HepG2 (cell line): ENCODE measurements around the gene KLHDC4. TPM values are rescaled to one million over a fixed set of nuclear protein-coding genes. Genes with fewer than 3 reads are reported as not detected.

Experiments
- ATAC-seq: fragments of 200-7000 bp; cut with Tn5 transposase; 3 replicates; pipeline ENCODE4 v1.9.1; 2020; ENCODE audit warnings: mild to moderate bottlenecking, moderate library complexity
- BruUV-seq: library from RNA; stranded (reverse); fragments of 400-500 nt; replicated peaks from 2 replicates; lab custom pipeline; 2021; lab: Mats Ljungman, UMichigan
- CTCF ChIA-PET: fragments of 300-600 bp; formaldehyde crosslinking; extraction: SDS; loops from one replicate; lab custom pipeline; 2021; ENCODE audit warnings: low total read pairs, inconsistent platforms, low intra/inter-chr PET ratio; lab: Yijun Ruan, JAX
- POLR2A ChIA-PET: fragments of 350-600 bp; sonication (Branson Sonifier 250); formaldehyde crosslinking; loops from one replicate; lab custom pipeline; 2020; ENCODE audit warnings: antibody characterized with exemption, inconsistent platforms; lab: Yijun Ruan, JAX
- DNase-seq: peaks from one replicate; pipeline ENCODE4 v3.0.0-alpha.2; 2015; ENCODE audit warnings: low spot score
- FAIRE-seq: peaks from 3 replicates; lab custom pipeline; 2011; peaks lifted over from hg19 to GRCh38; lab: Jason Lieb, UNC
- H2AFZ ChIP-seq: one replicate; pipeline ENCODE4 v1.6.1; 2011; ENCODE audit warnings: low read length, inconsistent platforms
- H3K27ac ChIP-seq: fragments of 300-600 bp; 3 replicates; pipeline ENCODE4 v1.8.0; 2011; ENCODE audit warnings: mixed run types, mild to moderate bottlenecking, mixed read lengths, low read length, inconsistent platforms; ENCODE audit not compliant: insufficient read depth; ENCODE audit errors: extremely low read length
- H3K27me3 ChIP-seq, 2 experiments: fragments of 200-600 bp in 1 of 2; 2 replicates in 1 of 2; 3 replicates in 1 of 2; pipeline versions ENCODE4 v1.6.0 to v1.8.0; 2011; ENCODE audit warnings: low read length in 2 of 2, mild to moderate bottlenecking in 2 of 2, moderate library complexity in 2 of 2, inconsistent platforms in 1 of 2; ENCODE audit not compliant: insufficient read depth in 2 of 2, control insufficient read depth in 1 of 2
- H3K36me3 ChIP-seq, 2 experiments: fragments of 200-600 bp in 1 of 2; replicated peaks in 1 of 2; 2 replicates in 1 of 2; 3 replicates in 1 of 2; pipeline versions ENCODE4 v1.5.1 to v1.8.0; 2011; ENCODE audit warnings: low read length in 2 of 2, inconsistent platforms in 1 of 2; ENCODE audit not compliant: insufficient read depth in 2 of 2, control insufficient read depth in 1 of 2
- H3K4me1 ChIP-seq: 2 replicates; pipeline ENCODE4 v1.5.1; 2012; ENCODE audit warnings: low read length, inconsistent platforms; ENCODE audit not compliant: insufficient read depth
- H3K4me2 ChIP-seq: 2 replicates; pipeline ENCODE4 v1.6.0; 2011; ENCODE audit warnings: low read depth, low read length, inconsistent platforms
- H3K4me3 ChIP-seq, 3 experiments: fragments of 200-600 bp in 1 of 3; sonication (generic), shearing (Covaris generic) in 1 of 3; replicated peaks in 1 of 3; 2 replicates each; pipeline ENCODE4 v1.5.1; 2011 to 2016; ENCODE audit warnings: low read length in 3 of 3, inconsistent platforms in 2 of 3, low read depth in 2 of 3, mild to moderate bottlenecking in 2 of 3, control low read depth in 1 of 3, mixed read lengths in 1 of 3; ENCODE audit not compliant: insufficient read depth in 1 of 3
- H3K79me2 ChIP-seq: one replicate; pipeline ENCODE4 v1.6.1; 2011; ENCODE audit warnings: low read length, inconsistent platforms; ENCODE audit not compliant: insufficient read depth
- H3K9ac ChIP-seq: 2 replicates; pipeline ENCODE4 v1.6.0; 2011; ENCODE audit warnings: mild to moderate bottlenecking, low read depth, low read length, inconsistent platforms; ENCODE audit not compliant: insufficient read depth
- H3K9me3 ChIP-seq: 2 replicates; pipeline ENCODE4 v1.5.1; 2012; ENCODE audit warnings: mild to moderate bottlenecking, low read length
- H4K20me1 ChIP-seq: 2 replicates; pipeline ENCODE4 v1.6.0; 2011; ENCODE audit warnings: inconsistent platforms, mild to moderate bottlenecking, low read length, moderate library complexity; ENCODE audit not compliant: insufficient read depth
- EZH2 ChIP-seq: conservative IDR thresholded peaks from 2 replicates; pipeline ENCODE4 v1.6.1; 2012; ENCODE audit warnings: mild to moderate bottlenecking, low read depth, low read length, moderate library complexity
- ISL2 ChIP-seq: sonication (generic); formaldehyde crosslinking; IDR thresholded peaks from 2 replicates; pipeline ENCODE4 v1.5.0; 2020; ENCODE audit warnings: missing genetic modification reagents
- MIER2 ChIP-seq: IDR thresholded peaks from 2 replicates; pipeline ENCODE4 v1.6.1; 2016; ENCODE audit warnings: missing biosample characterization, missing genetic modification reagents
- NFE2L2 ChIP-seq: fragments of 150-350 bp; IDR thresholded peaks from 2 replicates; pipeline ENCODE4 v1.6.1; 2014; ENCODE audit warnings: low read length
- TP53 ChIP-seq: sonication (generic); formaldehyde crosslinking; conservative IDR thresholded peaks from 2 replicates; pipeline ENCODE4 v1.4.0; 2020; ENCODE audit warnings: missing genetic modification reagents
- ZBTB42 ChIP-seq: sonication (generic); formaldehyde crosslinking; IDR thresholded peaks from 2 replicates; pipeline ENCODE4 v1.5.0; 2020; ENCODE audit warnings: mild to moderate bottlenecking, missing genetic modification reagents
- ZNF253 ChIP-seq: sonication (generic); formaldehyde crosslinking; IDR thresholded peaks from 2 replicates; pipeline ENCODE4 v1.8.0; 2022; ENCODE audit warnings: mild to moderate bottlenecking, missing genetic modification reagents, borderline replicate concordance
- ZNF331 ChIP-seq: sonication (generic); formaldehyde crosslinking; IDR thresholded peaks from 2 replicates; pipeline ENCODE4 v1.4.0; 2020; ENCODE audit warnings: missing genetic modification reagents
- ZNF484 ChIP-seq: sonication (generic); formaldehyde crosslinking; IDR thresholded peaks from 2 replicates; pipeline ENCODE4 v1.5.1; 2020; ENCODE audit warnings: mild to moderate bottlenecking, low read depth, missing genetic modification reagents, borderline replicate concordance
- ZNF737 ChIP-seq: sonication (generic); formaldehyde crosslinking; IDR thresholded peaks from 2 replicates; pipeline ENCODE4 v1.5.0; 2020; ENCODE audit warnings: missing genetic modification reagents, mild to moderate bottlenecking, borderline replicate concordance
- ZNF788 ChIP-seq: sonication (generic); formaldehyde crosslinking; IDR thresholded peaks from 2 replicates; pipeline ENCODE4 v1.5.0; 2020; ENCODE audit warnings: mild to moderate bottlenecking, missing genetic modification reagents, borderline replicate concordance
- ZSCAN21 ChIP-seq: sonication (generic); formaldehyde crosslinking; IDR thresholded peaks from 2 replicates; pipeline ENCODE4 v1.8.0; 2022; ENCODE audit warnings: mild to moderate bottlenecking, missing genetic modification reagents, moderate library complexity, borderline replicate concordance
- WGBS: methylation state at CpG from one replicate; pipeline ENCODE4 v1.1.6; 2017; ENCODE audit warnings: low lambda C conversion rate; 5-methylcytosine and 5-hydroxymethylcytosine counted together
- in situ Hi-C: cut with HindIII; loops from 2 replicates; pipeline ENCODE4 v1.10.0; 2017; ENCODE audit warnings: low pct_unique_long_range_greater_than_20kb; ENCODE audit not compliant: extremely low pct_ligation_motif_present
- intact Hi-C: fragments of 100-400 bp; cut with micrococcal nuclease; formaldehyde crosslinking; loops from one replicate; pipeline ENCODE4 v1.10.0; 2022; ENCODE audit not compliant: unreplicated experiment
- polyA plus RNA-seq, 8 experiments: library from polyadenylated mRNA; depleted of rRNA in 3 of 8; stranded (reverse) in 7 of 8; unstranded in 1 of 8; fragments of >200 nt; fragmentation: Illumina TruSeq in 4 of 8; extraction: Trizol in 4 of 8; gene quantifications; 2 replicates each; pipeline versions ENCODE4 v1.2.1 to v1.2.3, GENCODE V29; 2011 to 2016; ENCODE audit warnings: low read depth in 4 of 8, missing spikeins in 1 of 8, mixed read lengths in 1 of 8; ENCODE audit not compliant: insufficient read depth in 1 of 8
- total RNA-seq, 5 experiments: library from RNA; depleted of rRNA; stranded (reverse); fragments of >200 nt; fragmentation: Illumina TruSeq; extraction: Trizol; gene quantifications; 2 replicates each; pipeline ENCODE4 v1.2.3, GENCODE V29; 2016; ENCODE audit warnings: low read depth in 1 of 5
- TF ChIP-seq, protein P1 (sequence below): sonication (generic); formaldehyde crosslinking; IDR thresholded peaks from 2 replicates; pipeline ENCODE4 v1.4.0; 2020; ENCODE audit warnings: missing genetic modification reagents
- TF ChIP-seq, protein P2 (sequence below): sonication (generic); formaldehyde crosslinking; IDR thresholded peaks from 2 replicates; pipeline ENCODE4 v1.5.0; 2020; ENCODE audit warnings: missing genetic modification reagents
- TF ChIP-seq, protein P3 (sequence below): sonication (generic); formaldehyde crosslinking; IDR thresholded peaks from 2 replicates; pipeline ENCODE4 v1.8.1; 2023; ENCODE audit warnings: missing genetic modification reagents, mild to moderate bottlenecking, borderline replicate concordance
- TF ChIP-seq, protein P4 (sequence below): sonication (generic); formaldehyde crosslinking; IDR thresholded peaks from 2 replicates; pipeline ENCODE4 v1.5.0; 2020; ENCODE audit warnings: missing genetic modification reagents
- TF ChIP-seq, protein P5 (sequence below): sonication (generic); formaldehyde crosslinking; IDR thresholded peaks from 2 replicates; pipeline ENCODE4 v1.9.0; 2021; ENCODE audit warnings: missing genetic modification reagents, borderline replicate concordance

Gene KLHDC4
- total and polyA plus RNA-seq, 2 of the 13 experiments (the other 11 are each of a cell fraction or from before 2014, with no cell fraction given), result 18.7 to 31.8 TPM

DNA sequence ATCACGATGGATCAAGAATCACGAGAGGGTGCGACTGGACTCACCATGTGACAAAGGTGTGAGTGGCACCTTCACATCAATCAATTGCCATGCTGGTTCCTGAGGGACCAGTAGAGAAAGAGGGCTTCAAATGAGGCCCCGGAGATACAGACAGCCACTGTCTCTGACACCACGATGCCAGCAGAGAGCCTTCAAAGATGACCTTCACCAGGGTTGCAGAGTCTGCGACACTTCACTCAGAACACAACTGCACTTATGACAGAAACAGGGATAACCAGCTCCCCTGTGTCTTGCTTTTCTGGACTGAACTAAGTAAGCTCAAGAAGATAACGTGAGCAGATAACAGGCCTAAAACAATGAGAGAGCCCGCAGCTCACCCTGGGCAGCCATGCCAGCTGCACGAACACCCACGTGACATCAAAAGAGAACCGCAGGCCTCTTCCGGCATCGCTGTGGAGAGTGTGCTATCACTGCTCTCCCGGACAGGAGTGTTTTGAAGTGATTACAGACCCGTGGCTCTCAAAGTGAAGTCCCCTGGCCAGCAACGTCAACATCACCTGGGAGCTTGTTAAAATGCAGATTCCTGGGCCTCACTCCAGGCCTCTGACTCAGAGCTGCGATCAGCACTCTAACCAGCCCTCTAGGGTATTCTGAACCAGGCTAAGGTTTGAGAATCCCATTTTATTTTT is 36.4 kb downstream of the KLHDC4 start:
- no peak for TF ChIP-seq ZNF253
- TF ChIP-seq, protein P1, sequence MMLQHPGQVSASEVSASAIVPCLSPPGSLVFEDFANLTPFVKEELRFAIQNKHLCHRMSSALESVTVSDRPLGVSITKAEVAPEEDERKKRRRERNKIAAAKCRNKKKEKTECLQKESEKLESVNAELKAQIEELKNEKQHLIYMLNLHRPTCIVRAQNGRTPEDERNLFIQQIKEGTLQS, result no peak
- no peak for TF ChIP-seq ZBTB42
- no peak for TF ChIP-seq ZSCAN21 (CRISPR knock-in tag)
- no peak for TF ChIP-seq ZNF788 (CRISPR knock-in tag)
- no peak for TF ChIP-seq TP53 (CRISPR knock-in tag)
- TF ChIP-seq, protein P2, sequence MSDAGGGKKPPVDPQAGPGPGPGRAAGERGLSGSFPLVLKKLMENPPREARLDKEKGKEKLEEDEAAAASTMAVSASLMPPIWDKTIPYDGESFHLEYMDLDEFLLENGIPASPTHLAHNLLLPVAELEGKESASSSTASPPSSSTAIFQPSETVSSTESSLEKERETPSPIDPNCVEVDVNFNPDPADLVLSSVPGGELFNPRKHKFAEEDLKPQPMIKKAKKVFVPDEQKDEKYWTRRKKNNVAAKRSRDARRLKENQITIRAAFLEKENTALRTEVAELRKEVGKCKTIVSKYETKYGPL (CRISPR knock-in tag), result no peak
- TF ChIP-seq ZNF737 (CRISPR knock-in tag), result no peak
- no peak for TF ChIP-seq ZNF331 (CRISPR knock-in tag)
- no peak for TF ChIP-seq MIER2
- TF ChIP-seq, protein P3, sequence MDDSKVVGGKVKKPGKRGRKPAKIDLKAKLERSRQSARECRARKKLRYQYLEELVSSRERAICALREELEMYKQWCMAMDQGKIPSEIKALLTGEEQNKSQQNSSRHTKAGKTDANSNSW (CRISPR knock-in tag), result no peak
- TF ChIP-seq, protein P4, sequence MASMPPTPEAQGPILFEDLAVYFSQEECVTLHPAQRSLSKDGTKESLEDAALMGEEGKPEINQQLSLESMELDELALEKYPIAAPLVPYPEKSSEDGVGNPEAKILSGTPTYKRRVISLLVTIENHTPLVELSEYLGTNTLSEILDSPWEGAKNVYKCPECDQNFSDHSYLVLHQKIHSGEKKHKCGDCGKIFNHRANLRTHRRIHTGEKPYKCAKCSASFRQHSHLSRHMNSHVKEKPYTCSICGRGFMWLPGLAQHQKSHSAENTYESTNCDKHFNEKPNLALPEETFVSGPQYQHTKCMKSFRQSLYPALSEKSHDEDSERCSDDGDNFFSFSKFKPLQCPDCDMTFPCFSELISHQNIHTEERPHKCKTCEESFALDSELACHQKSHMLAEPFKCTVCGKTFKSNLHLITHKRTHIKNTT (CRISPR knock-in tag), result no peak
- no peak for TF ChIP-seq NFE2L2
- no peak for TF ChIP-seq ZNF484
- no peak for TF ChIP-seq ISL2 (CRISPR knock-in tag)
- TF ChIP-seq, protein P5, sequence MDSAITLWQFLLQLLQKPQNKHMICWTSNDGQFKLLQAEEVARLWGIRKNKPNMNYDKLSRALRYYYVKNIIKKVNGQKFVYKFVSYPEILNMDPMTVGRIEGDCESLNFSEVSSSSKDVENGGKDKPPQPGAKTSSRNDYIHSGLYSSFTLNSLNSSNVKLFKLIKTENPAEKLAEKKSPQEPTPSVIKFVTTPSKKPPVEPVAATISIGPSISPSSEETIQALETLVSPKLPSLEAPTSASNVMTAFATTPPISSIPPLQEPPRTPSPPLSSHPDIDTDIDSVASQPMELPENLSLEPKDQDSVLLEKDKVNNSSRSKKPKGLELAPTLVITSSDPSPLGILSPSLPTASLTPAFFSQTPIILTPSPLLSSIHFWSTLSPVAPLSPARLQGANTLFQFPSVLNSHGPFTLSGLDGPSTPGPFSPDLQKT, result no peak
- no peak for TF ChIP-seq EZH2
- TF ChIP-seq, all 625 proteins: peak for 0
- Histone ChIP-seq H4K20me1 (no peaks in the 10 kb centered on the region), H3K4me1 (no peaks in the 10 kb centered on the region), H3K27me3 (no peaks in the 10 kb centered on the region), H3K79me2 (peaks cover 4% of the 10 kb centered on the region), H3K4me3 (no peak overlapping the region), H3K27ac (no peak overlapping the region), H3K9ac (no peak overlapping the region), H3K9me3 (no peaks in the 10 kb centered on the region), H3K36me3 (peaks cover 32 to 55% of the 10 kb centered on the region in 2 experiments), H3K4me2 (no peak overlapping the region), H2AFZ (no peak overlapping the region)
- FAIRE-seq (no peak), ATAC-seq (no peak), DNase-seq (no peak)
- BruUV-seq, result no TSS peak
- in situ Hi-C loops (no loop called here), intact Hi-C loops (no loop called here)
- ChIA-PET CTCF (no interaction called here), POLR2A (no interaction called here)
- 93% methylated on average over 17 of the region's 17 CpGs for WGBS
